ENCODE measurements around the gene CHFR. TPM values are rescaled to one million over a fixed set of nuclear protein-coding genes. Genes with fewer than 3 reads are reported as not detected.

The CHFR gene
- total and polyA plus RNA-seq, 2 of the 4 experiments (the other 2 are of a cell fraction), result 13.4 to 35.3 TPM

- POLR2A ChIA-PET (ENCODE audit: unreplicated experiment), result no interaction called here
- H3K9me1 ChIP-seq (ENCODE audit: insufficient read depth, low read length), result peaks cover 16% of the 10 kb centered on the region
- H3K4ac ChIP-seq (ENCODE audit: low read depth, low read length), result no peak overlapping the region
- CTCF ChIA-PET, result no interaction called here
- peaks cover 5% of the 10 kb centered on the region for H3K4me1 ChIP-seq (ENCODE audit: control insufficient read depth, insufficient read depth, low read length)
- no peak overlapping the region for H3K9ac ChIP-seq (ENCODE audit: low read depth, low read length)
- peaks cover 86% of the 10 kb centered on the region for H4K20me1 ChIP-seq (ENCODE audit: insufficient read depth, low read length)
- no peaks in the 10 kb centered on the region for H3K27me3 ChIP-seq (ENCODE audit: control insufficient read depth, insufficient read depth, low read length)
- DNase-seq (peak; percentile 81), ATAC-seq (ENCODE audit: low read depth) (peak; percentile 90)
- no peak overlapping the region for H4K8ac ChIP-seq (ENCODE audit: low read depth in 2 of 2, low read length in 2 of 2)
- no peak overlapping the region for H3K4me2 ChIP-seq (ENCODE audit: low read depth, low read length)
- no peak overlapping the region for H2AK5ac ChIP-seq (ENCODE audit: low read depth, low read length)
- H2AFZ ChIP-seq (replicated peaks; ENCODE audit: low read length, poor library complexity), result no peak overlapping the region
- H4K91ac ChIP-seq (ENCODE audit: insufficient read depth, low read depth, low read length), result no peak overlapping the region
- intact Hi-C loops (cut with micrococcal nuclease) (no loop called here), in situ Hi-C loops (cut with MboI; ENCODE audit: low sequenced_read_pairs) (no loop called here), dilution Hi-C loops (cut with HindIII; ENCODE audit: low sequenced_read_pairs, unreplicated experiment) (no loop called here)
- BruUV-seq (replicated peaks), result no TSS peak
- 69% methylated on average over 2 of the region's 8 CpGs; no CpG with 5 or more reads in 1 of the 2 experiments for WGBS, 2 experiments (ENCODE audit: extremely low coverage in 2 of 2, insufficient read length in 1 of 2)
- H3K23ac ChIP-seq (ENCODE audit: low read depth, low read length), result no peak overlapping the region
- no peak for TF ChIP-seq RFX5 (IDR thresholded peaks at IDR 0.05; ENCODE audit: low read depth, low read length)
- TF ChIP-seq BHLHE40 (IDR thresholded peaks at IDR 0.05; ENCODE audit: low read depth, low read length), result peak; percentile 55; the same call in 1 of the 2 replicates
- TF ChIP-seq FOS (IDR thresholded peaks at IDR 0.05; ENCODE audit: low read depth, low read length), result peak; percentile 40; the same call in 1 of the 2 replicates
- no peak overlapping the region for H3K18ac ChIP-seq (ENCODE audit: low read depth, low read length)
- H2AK9ac ChIP-seq (replicated peaks; ENCODE audit: low read depth, low read length, poor library complexity), result no peak overlapping the region
- H3K14ac ChIP-seq (replicated peaks; ENCODE audit: low read depth, low read length), result no peak overlapping the region
- no peaks in the 10 kb centered on the region for H3K9me3 ChIP-seq (ENCODE audit: control insufficient read depth, insufficient read depth, low read length)
- peaks cover 13 to 67% of the 10 kb centered on the region in 2 experiments for H3K79me1 ChIP-seq (ENCODE audit: low read depth in 1 of 2, low read length in 2 of 2)
- H2BK5ac ChIP-seq (ENCODE audit: low read depth, low read length, poor library complexity, severe bottlenecking), result no peak overlapping the region
- no peak overlapping the region for H2BK120ac ChIP-seq (ENCODE audit: low read depth, low read length)
- H3K36me3 ChIP-seq (ENCODE audit: control insufficient read depth, insufficient read depth, low read length), result peaks cover 70% of the 10 kb centered on the region
- no peak overlapping the region for H3K27ac ChIP-seq (ENCODE audit: insufficient read depth, low read length)
- H2BK15ac ChIP-seq (ENCODE audit: low read depth, low read length), result no peak overlapping the region
- H2BK20ac ChIP-seq (ENCODE audit: low read depth, low read length), result no peak overlapping the region
- H4K5ac ChIP-seq (ENCODE audit: low read depth, low read length), result no peak overlapping the region
- no peak overlapping the region for H3K56ac ChIP-seq (ENCODE audit: extremely low read depth, insufficient read depth, low read length)
- H3K4me3 ChIP-seq (ENCODE audit: insufficient read depth, low read depth, low read length), result no peak overlapping the region
Measured at GRCh38 chr12:132812631-132813305, 74.6 kb downstream of the CHFR start.
